ENCODE data around the gene MYRF.

MYRF gene

DNA sequence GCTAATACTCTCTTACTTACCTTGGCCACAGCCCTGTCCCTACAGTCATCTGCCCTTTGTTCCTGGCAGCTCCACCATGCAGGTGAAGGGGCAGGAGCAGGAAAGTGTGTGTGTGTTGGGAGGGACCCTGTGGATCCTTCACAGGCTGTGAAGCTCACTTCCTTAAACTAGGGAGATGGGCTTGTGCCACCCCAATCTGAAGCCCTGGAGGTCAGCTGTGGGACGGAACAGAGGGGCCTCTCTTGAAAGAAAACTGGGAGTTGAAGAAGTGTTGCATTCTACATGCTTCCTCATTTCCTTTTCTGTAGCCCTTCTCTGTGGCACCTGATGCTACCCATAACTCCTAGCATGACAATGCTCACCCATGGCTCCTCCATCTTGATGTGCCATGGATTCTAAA, 52.7 kb downstream of the MYRF start:
- H3K27ac ChIP-seq: peak overlapping the region; percentile 15; the same call in 1 of the 2 replicates
- CTCF ChIA-PET: interaction anchor here (0.5 to 1.6 kb wide), 2 partner anchors 8 to 99 kb away, joined by 3 to 4 read pairs; no protein-coding TSS in a partner anchor
- DNase-seq (ENCODE audit: low spot score): no peak
- POLR2A ChIA-PET (ENCODE audit: low non-redundant PET): no interaction called here
- TF ChIP-seq, protein P1, sequence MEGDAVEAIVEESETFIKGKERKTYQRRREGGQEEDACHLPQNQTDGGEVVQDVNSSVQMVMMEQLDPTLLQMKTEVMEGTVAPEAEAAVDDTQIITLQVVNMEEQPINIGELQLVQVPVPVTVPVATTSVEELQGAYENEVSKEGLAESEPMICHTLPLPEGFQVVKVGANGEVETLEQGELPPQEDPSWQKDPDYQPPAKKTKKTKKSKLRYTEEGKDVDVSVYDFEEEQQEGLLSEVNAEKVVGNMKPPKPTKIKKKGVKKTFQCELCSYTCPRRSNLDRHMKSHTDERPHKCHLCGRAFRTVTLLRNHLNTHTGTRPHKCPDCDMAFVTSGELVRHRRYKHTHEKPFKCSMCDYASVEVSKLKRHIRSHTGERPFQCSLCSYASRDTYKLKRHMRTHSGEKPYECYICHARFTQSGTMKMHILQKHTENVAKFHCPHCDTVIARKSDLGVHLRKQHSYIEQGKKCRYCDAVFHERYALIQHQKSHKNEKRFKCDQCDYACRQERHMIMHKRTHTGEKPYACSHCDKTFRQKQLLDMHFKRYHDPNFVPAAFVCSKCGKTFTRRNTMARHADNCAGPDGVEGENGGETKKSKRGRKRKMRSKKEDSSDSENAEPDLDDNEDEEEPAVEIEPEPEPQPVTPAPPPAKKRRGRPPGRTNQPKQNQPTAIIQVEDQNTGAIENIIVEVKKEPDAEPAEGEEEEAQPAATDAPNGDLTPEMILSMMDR (conservative IDR thresholded peaks at IDR 0.05; ENCODE audit: low read depth): no peak

DNA sequence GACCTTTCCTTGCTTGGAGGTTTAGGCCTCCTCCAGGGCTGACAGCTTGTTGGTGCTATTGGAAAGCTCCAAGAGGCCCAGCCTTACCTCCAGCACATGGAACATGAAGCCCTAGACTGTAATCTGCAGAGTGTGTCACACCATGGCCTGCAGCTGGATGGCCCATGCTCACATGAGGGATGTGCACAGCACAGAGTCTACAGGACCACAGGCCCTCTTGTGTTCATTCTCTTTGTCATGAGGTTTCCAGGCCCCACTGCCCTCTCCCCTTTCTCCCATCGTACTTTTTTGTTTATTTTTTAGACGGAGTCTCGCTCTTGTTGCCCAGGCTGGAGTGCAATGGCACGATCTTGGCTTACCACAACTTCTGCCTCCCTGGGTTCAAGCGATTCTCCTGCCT, 54.3 kb downstream of the MYRF start:
- POLR2A ChIA-PET (ENCODE audit: low non-redundant PET): interaction anchor here (0.6 to 0.7 kb wide), 2 partner anchors 298 to 1025 kb away, joined by 5 read pairs; partner anchors contain the start of gene STX5
- peak overlapping the region; percentile 25 for H3K27ac ChIP-seq
- DNase-seq (ENCODE audit: low spot score): no peak
- CTCF ChIA-PET: interaction anchor here (0.6 to 1.6 kb wide), 2 partner anchors 10 to 94 kb away, joined by 3 to 4 read pairs; no protein-coding TSS in a partner anchor
- TF ChIP-seq, protein P1 (conservative IDR thresholded peaks at IDR 0.05; ENCODE audit: low read depth): no peak

DNA sequence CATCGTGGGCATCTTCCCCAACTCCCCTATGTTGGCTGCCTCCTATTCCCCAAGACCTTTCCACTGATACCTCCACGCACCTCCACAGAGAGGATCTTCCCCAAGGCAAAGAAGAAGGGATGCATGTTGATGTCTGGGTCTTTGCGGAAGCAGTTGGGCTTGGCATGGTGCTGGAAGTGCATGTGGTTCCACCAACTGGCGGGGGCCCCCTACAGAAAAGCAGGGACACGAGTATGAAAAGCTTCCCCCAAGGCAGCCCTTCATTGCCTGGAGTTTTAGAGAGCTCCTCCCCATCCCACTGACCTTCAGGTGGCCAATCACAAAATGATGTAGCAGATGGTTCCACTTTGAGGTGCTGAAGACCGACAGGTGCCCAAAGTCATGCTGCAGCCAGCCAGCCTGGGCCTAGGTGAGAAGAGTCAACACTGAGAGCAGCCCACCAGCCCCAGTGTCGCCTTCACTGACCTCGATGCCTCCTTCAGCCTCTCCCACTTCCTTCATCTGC, 58.3 kb downstream of the MYRF start:
- ChIA-PET CTCF (no interaction called here), POLR2A (ENCODE audit: low non-redundant PET) (no interaction called here)
- TF ChIP-seq, protein P1 (conservative IDR thresholded peaks at IDR 0.05; ENCODE audit: low read depth): no peak
- DNase-seq (ENCODE audit: low spot score): no peak
- H3K27ac ChIP-seq: peak overlapping the region; percentile 97

DNA sequence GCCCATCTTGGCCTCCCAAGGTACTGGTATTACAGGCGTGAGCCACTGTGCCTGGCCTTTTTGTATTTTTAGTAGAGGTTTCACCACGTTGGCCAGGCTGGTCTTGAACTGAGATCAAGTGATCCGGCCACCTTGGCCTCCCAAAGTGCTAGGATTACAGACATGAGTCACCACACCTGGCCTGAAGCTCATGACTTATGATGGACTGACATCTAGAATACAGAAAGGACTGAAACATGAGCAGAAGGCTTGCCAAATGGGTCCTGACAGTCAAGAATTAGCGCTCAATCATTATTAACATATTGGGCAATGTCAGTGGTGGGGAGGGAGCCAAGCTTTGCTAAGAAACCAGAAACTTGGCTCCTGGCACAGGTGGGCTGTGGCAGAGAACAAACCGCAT, 59.4 kb downstream of the MYRF start:
- H3K27ac ChIP-seq: peak overlapping the region; percentile 97
- ChIA-PET POLR2A (ENCODE audit: low non-redundant PET) (no interaction called here), CTCF (interaction anchor here (0.6 kb wide), 1 partner anchor 86 kb away, joined by 7 read pairs; no protein-coding TSS in a partner anchor)
- DNase-seq (ENCODE audit: low spot score): no peak
- TF ChIP-seq, protein P1 (conservative IDR thresholded peaks at IDR 0.05; ENCODE audit: low read depth): no peak

DNA sequence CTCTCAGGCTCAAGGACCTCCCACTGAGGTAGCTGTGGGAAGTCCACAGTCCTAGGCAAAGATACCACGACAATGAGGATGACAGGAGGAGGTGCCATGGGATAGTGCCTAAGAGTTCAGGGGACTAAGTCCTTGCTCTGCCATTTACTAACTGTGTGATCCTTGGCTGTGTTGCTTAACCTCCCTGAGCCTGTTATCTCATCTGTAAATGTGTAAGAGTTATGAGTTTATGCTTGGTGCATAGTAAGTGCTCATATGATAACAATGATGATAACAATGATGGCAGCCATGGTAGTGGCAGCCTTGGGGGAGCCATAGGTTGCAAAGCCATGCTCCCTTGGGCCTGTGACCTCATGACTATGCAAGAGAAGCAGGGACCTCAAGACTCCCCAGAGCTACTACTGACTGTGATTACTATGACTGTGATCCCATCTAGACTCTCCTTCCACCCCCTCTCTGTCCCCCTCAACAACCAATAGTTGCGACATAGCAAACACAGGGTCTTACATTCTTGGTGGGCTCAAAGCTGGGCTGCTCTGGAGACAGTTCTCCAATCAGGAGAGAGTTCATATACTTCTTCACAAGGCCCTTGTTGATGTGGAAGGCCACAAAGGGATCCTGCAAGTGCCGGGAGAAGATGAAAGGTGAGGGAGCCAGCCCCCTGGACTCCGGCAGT, 60.4 kb downstream of the MYRF start:
- CTCF ChIA-PET: no interaction called here
- no peak for DNase-seq (ENCODE audit: low spot score)
- TF ChIP-seq, protein P1 (conservative IDR thresholded peaks at IDR 0.05; ENCODE audit: low read depth): no peak
- peak overlapping the region; percentile 97 for H3K27ac ChIP-seq
- POLR2A ChIA-PET (ENCODE audit: low non-redundant PET): no interaction called here

DNA sequence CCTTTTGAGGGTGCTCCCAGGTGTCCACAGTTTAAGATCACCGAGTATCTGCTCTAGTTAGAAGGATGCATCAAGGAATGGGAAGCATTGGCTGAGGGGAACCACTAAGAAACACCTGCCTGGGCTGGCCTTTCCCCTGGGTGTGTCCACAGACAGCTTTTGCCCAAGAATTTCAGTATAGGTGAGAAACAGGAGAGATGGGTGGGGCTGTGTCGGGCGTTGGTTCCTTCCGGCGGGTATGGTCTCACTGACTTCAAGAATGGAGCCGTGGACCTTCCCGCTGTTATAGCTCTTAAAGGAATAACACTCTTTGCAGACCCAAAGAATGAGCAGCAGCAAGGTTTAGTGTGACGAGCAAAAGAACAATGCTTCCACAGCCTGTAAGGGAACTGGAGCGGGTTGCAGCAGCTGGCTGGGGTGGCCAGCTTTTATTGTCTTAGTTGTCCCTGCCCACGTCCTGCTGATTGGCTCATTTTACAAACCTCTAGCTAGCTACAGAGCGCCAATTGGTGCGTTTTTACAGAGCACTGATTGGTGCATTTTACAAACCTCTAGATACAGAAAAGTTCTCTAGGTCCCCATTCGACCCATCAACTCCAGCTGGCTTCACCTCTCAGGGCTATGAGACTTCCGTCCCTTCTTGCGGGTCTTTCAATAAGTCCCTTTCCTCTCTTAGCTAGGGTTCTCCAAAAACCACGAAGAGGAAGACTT, 62.0 kb downstream of the MYRF start:
- TF ChIP-seq, protein P1 (conservative IDR thresholded peaks at IDR 0.05; ENCODE audit: low read depth): no peak
- peak overlapping the region; percentile 97 for H3K27ac ChIP-seq
- no peak for DNase-seq (ENCODE audit: low spot score)
- POLR2A ChIA-PET (ENCODE audit: low non-redundant PET): interaction anchor here (0.9 kb wide), 1 partner anchor 15 kb away, joined by 17 read pairs; no protein-coding TSS in a partner anchor
- CTCF ChIA-PET: interaction anchor here (1.2 to 1.7 kb wide), 3 partner anchors 15 to 84 kb away, joined by 3 to 5 read pairs (median 4); no protein-coding TSS in a partner anchor

All from RWPE1 (cell line).